ENCODE data around the gene IFT122.

Gene IFT122

GRCh38 chr3:129567176-129567705 is 127.2 kb downstream of the IFT122 start:
- no peak for DNase-seq (ENCODE audit: extremely low read depth, insufficient read length)
- Histone ChIP-seq H3K36me3 (ENCODE audit: control insufficient read depth, insufficient read depth, low read length) (no peaks in the 10 kb centered on the region), H3K27me3 (replicated peaks; ENCODE audit: control insufficient read depth, insufficient read depth, low read length) (no peaks in the 10 kb centered on the region), H3K4me3 (replicated peaks; ENCODE audit: low read depth, low read length) (no peak overlapping the region)
- no peak for TF ChIP-seq CTCF (IDR thresholded peaks at IDR 0.05; ENCODE audit: insufficient read depth, low read length, poor library complexity, severe bottlenecking)

- no peaks in the 10 kb centered on the region for H3K36me3 ChIP-seq (ENCODE audit: control insufficient read depth, insufficient read depth, low read length)
- DNase-seq (ENCODE audit: extremely low read depth, insufficient read length): no peak
- TF ChIP-seq CTCF (IDR thresholded peaks at IDR 0.05; ENCODE audit: insufficient read depth, low read length, poor library complexity, severe bottlenecking): no peak
These were observed 127.9 kb downstream of the IFT122 start for GRCh38 chr3:129567939-129568338.

GRCh38 chr3:129569856-129570255 is 129.8 kb downstream of the IFT122 start:
- H3K36me3 ChIP-seq (ENCODE audit: control insufficient read depth, insufficient read depth, low read length): no peaks in the 10 kb centered on the region
- no peak for DNase-seq (ENCODE audit: extremely low read depth, insufficient read length)
- no peak for TF ChIP-seq CTCF (IDR thresholded peaks at IDR 0.05; ENCODE audit: insufficient read depth, low read length, poor library complexity, severe bottlenecking)
- H3K27me3 ChIP-seq (replicated peaks; ENCODE audit: control insufficient read depth, insufficient read depth, low read length): no peaks in the 10 kb centered on the region
- no peak overlapping the region for H3K4me3 ChIP-seq (replicated peaks; ENCODE audit: low read depth, low read length)

More at GRCh38 chr3:129567939-129568338, 127.9 kb downstream of the IFT122 start:
- H3K4me3 ChIP-seq (replicated peaks; ENCODE audit: low read depth, low read length): no peak overlapping the region
- no peaks in the 10 kb centered on the region for H3K27me3 ChIP-seq (replicated peaks; ENCODE audit: control insufficient read depth, insufficient read depth, low read length)
